CD4-positive, alpha-beta T cell (primary cell): ENCODE data around the gene ULK4. TPM values are rescaled to one million over a fixed set of nuclear protein-coding genes. Genes with fewer than 3 reads are reported as not detected.

ENCODE experiments used
- ATAC-seq: fragments of 200-7000 bp; cut with Tn5 transposase; one replicate; pipeline ENCODE4 v1.10.0; 2022; ENCODE audit warnings: mild to moderate bottlenecking; ENCODE audit not compliant: poor library complexity
- CTCF ChIA-PET: fragments of 350-600 bp; sonication (Branson Sonifier 250); formaldehyde crosslinking; loops from one replicate; lab custom pipeline; 2021; ENCODE audit warnings: antibody characterized with exemption, inconsistent platforms; lab: Charles Lee
- POLR2A ChIA-PET: fragments of 350-600 bp; sonication (Branson Sonifier 250); formaldehyde crosslinking; loops from one replicate; lab custom pipeline; 2021; ENCODE audit warnings: antibody characterized with exemption, inconsistent platforms; lab: Charles Lee
- DNase-seq, 14 experiments: peaks; one replicate each; pipeline ENCODE4 v3.0.0-alpha.2; 2013 to 2020; ENCODE audit warnings: mixed read lengths in 2 of 14
- H3K27ac ChIP-seq, 2 donors: one replicate each; pipeline versions ENCODE4 v1.5.1 to v1.7.0; 2013; ENCODE audit warnings: low read length in 2 of 2, low read depth in 1 of 2, mild to moderate bottlenecking in 1 of 2
- H3K27me3 ChIP-seq, 2 experiments: 1 replicate in 1 of 2; 2 replicates in 1 of 2; pipeline versions ENCODE4 v1.6.1 to v1.7.0; 2013; ENCODE audit warnings: low read length in 2 of 2, control low read depth in 1 of 2, mild to moderate bottlenecking in 1 of 2, moderate library complexity in 1 of 2; ENCODE audit not compliant: insufficient read depth in 2 of 2, control insufficient read depth in 1 of 2
- H3K36me3 ChIP-seq: one replicate; pipeline ENCODE4 v1.6.1; 2013; ENCODE audit warnings: low read length, control low read depth; ENCODE audit not compliant: insufficient read depth
- H3K4me1 ChIP-seq: one replicate; pipeline ENCODE4 v1.6.1; 2013; ENCODE audit warnings: low read length, control low read depth; ENCODE audit not compliant: insufficient read depth
- H3K4me3 ChIP-seq: one replicate; pipeline ENCODE4 v1.5.1; 2013; ENCODE audit warnings: mild to moderate bottlenecking, low read length, moderate library complexity
- H3K9me3 ChIP-seq, 2 experiments: 1 replicate in 1 of 2; 2 replicates in 1 of 2; pipeline versions ENCODE4 v1.6.1 to v1.7.0; 2013; ENCODE audit warnings: low read length in 2 of 2, mild to moderate bottlenecking in 2 of 2, control low read depth in 1 of 2, moderate library complexity in 1 of 2; ENCODE audit not compliant: control insufficient read depth in 1 of 2, insufficient read depth in 1 of 2
- H3K27ac Mint-ChIP-seq: one replicate; pipeline ENCODE4 v1.8.0; 2020; ENCODE audit warnings: mixed read lengths
- H3K27me3 Mint-ChIP-seq: one replicate; pipeline ENCODE4 v1.8.0; 2021; ENCODE audit warnings: mixed read lengths
- H3K36me3 Mint-ChIP-seq: one replicate; pipeline ENCODE4 v1.8.0; 2021; ENCODE audit warnings: low read depth, mixed read lengths
- H3K4me1 Mint-ChIP-seq: one replicate; pipeline ENCODE4 v1.8.0; 2021; ENCODE audit warnings: low read depth, mixed read lengths
- H3K4me3 Mint-ChIP-seq: one replicate; pipeline ENCODE4 v1.8.0; 2020; ENCODE audit warnings: mild to moderate bottlenecking, mixed read lengths
- H3K9me3 Mint-ChIP-seq: one replicate; pipeline ENCODE4 v1.8.0; 2020; ENCODE audit warnings: mixed read lengths
- intact Hi-C, 2 experiments: fragments of 100-400 bp; cut with DNase I in 1 of 2; cut with micrococcal nuclease in 1 of 2; formaldehyde crosslinking; loops; one replicate each; pipeline versions ENCODE4 v1.15.1 to v1.9.0; 2023 to 2025; cut with DNase I, micrococcal nuclease
- total RNA-seq, 174 experiments: library from RNA in 2 of 174; stranded (reverse) in 2 of 174; gene quantifications; one replicate each; pipeline ENCODE4 v1.2.3 and lab custom pipeline; 2021 to 2026
- TF ChIP-seq, protein P1 (sequence below): fragments of 200-600 bp; IDR thresholded peaks from one replicate; pipeline ENCODE4 v1.8.0; 2022; ENCODE audit warnings: antibody characterized with exemption, mild to moderate bottlenecking

Gene ULK4
- total RNA-seq, 2 experiments from 2014 or later: 23.8 to 28.6 TPM

DNA sequence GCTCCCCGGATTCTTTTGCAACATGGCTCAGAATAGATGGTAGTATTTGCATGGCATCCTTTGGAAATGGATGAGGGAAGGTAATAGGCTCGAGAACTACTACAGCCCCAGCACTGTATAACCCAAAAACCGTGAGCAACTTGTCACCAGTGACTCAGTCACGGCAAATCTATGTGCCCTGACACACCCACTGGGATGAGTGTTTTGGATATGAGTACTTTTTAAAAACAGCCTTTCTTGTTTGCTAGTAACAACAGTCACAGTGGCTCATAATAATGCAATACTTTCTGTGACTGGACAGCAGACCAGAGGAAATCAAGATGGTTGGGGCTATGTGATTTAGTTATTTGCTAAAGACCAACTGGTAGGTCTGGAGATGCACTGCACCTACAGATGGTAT lies 299.6 kb downstream of the ULK4 start:
- Histone ChIP-seq H3K4me3 (no peak overlapping the region), H3K36me3 (peaks cover 7% of the 10 kb centered on the region), H3K9me3 (peaks cover 0 to 5% of the 10 kb centered on the region in 2 experiments), H3K27ac (no peak overlapping the region), H3K4me1 (no peaks in the 10 kb centered on the region), H3K27me3 (no peaks in the 10 kb centered on the region)
- Mint-ChIP-seq H3K9me3 (peaks cover 8% of the 10 kb centered on the region), H3K4me3 (no peak overlapping the region), H3K27ac (no peak overlapping the region), H3K27me3 (no peaks in the 10 kb centered on the region), H3K36me3 (peaks cover 75% of the 10 kb centered on the region), H3K4me1 (no peaks in the 10 kb centered on the region)
- CTCF ChIA-PET: no interaction called here
- no peak for DNase-seq
- TF ChIP-seq, protein P1, sequence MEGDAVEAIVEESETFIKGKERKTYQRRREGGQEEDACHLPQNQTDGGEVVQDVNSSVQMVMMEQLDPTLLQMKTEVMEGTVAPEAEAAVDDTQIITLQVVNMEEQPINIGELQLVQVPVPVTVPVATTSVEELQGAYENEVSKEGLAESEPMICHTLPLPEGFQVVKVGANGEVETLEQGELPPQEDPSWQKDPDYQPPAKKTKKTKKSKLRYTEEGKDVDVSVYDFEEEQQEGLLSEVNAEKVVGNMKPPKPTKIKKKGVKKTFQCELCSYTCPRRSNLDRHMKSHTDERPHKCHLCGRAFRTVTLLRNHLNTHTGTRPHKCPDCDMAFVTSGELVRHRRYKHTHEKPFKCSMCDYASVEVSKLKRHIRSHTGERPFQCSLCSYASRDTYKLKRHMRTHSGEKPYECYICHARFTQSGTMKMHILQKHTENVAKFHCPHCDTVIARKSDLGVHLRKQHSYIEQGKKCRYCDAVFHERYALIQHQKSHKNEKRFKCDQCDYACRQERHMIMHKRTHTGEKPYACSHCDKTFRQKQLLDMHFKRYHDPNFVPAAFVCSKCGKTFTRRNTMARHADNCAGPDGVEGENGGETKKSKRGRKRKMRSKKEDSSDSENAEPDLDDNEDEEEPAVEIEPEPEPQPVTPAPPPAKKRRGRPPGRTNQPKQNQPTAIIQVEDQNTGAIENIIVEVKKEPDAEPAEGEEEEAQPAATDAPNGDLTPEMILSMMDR: no peak
- no peak for ATAC-seq
- intact Hi-C loops: no loop called here
- POLR2A ChIA-PET: no interaction called here

DNA sequence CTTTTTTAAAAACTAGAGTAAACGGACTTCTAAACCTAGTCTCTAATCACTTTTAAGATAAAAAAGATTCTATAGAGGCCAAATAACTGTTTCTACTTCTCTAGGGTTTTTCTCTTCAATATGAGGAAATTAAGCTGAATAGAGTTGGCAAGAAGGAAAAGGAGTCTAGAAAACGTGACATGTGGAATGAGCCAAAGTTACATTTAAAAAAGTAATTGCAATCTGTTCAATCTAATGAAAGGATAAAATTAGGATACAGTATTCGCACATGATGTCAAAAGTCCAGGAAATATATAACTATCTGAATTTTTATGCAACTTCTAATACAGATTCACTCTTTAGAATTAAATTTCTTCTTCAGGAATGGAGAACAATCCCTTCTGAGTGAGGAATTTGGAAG lies 300.1 kb downstream of the ULK4 start:
- DNase-seq: no peak
- CTCF ChIA-PET: no interaction called here
- intact Hi-C loops: no loop called here
- H3K4me3 ChIP-seq: no peak overlapping the region
- H3K4me1 ChIP-seq: no peaks in the 10 kb centered on the region
- POLR2A ChIA-PET: no interaction called here
- Mint-ChIP-seq H3K27me3 (no peaks in the 10 kb centered on the region), H3K36me3 (peaks cover 72% of the 10 kb centered on the region), H3K9me3 (peaks cover 8% of the 10 kb centered on the region), H3K4me3 (no peak overlapping the region), H3K27ac (no peak overlapping the region), H3K4me1 (no peaks in the 10 kb centered on the region)
- TF ChIP-seq, protein P1: no peak
- no peak overlapping the region for H3K27ac ChIP-seq
- no peak for ATAC-seq
- peaks cover 7% of the 10 kb centered on the region for H3K36me3 ChIP-seq
- H3K9me3 ChIP-seq: peaks cover 0 to 5% of the 10 kb centered on the region in 2 experiments
- no peaks in the 10 kb centered on the region for H3K27me3 ChIP-seq

DNA sequence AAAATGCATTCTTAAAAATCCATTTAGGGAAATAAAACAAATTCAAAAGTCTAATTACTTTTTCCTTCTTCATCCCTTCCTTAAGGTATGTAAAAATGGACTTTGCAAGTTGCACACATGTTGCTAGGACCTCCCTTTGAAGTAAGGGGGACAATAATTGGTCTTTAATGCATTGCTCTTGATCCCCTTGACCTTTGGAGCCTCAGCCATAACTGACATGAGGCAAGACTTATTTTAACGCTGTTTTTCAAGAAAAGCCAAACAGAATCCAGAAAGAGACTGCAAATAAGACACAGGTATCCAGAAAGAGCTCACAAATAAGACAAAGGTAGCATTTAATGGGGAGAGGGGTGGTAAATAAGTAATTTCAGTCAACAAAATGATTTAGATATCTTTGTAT lies 301.4 kb downstream of the ULK4 start:
- DNase-seq (no peak), ATAC-seq (no peak)
- Histone ChIP-seq H3K4me1 (no peaks in the 10 kb centered on the region), H3K9me3 (peaks cover 0 to 5% of the 10 kb centered on the region in 2 experiments), H3K27ac (no peak overlapping the region), H3K36me3 (no peaks in the 10 kb centered on the region), H3K4me3 (no peak overlapping the region), H3K27me3 (no peaks in the 10 kb centered on the region)
- Mint-ChIP-seq H3K4me1 (no peaks in the 10 kb centered on the region), H3K27me3 (no peaks in the 10 kb centered on the region), H3K9me3 (peaks cover 5% of the 10 kb centered on the region), H3K4me3 (no peak overlapping the region), H3K36me3 (peaks cover 63% of the 10 kb centered on the region), H3K27ac (no peak overlapping the region)
- intact Hi-C loops: no loop called here
- TF ChIP-seq, protein P1: no peak
- ChIA-PET POLR2A (no interaction called here), CTCF (no interaction called here)
